NK-92 treated with Interleukin-12 subunit alpha and Interleukin-12 subunit beta, amount 100 ng/mL, for 24 hours (cell line): Measurements from ENCODE around the gene CERS1.

Source experiments
- DNase-seq: peaks from one replicate; lab custom pipeline; 2025; lab: John Stamatoyannopoulos, UW

Gene CERS1

GRCh38 chr19:18898607-18899408 lies 2.9 kb upstream of the CERS1 start:
- no peak for DNase-seq

GRCh38 chr19:18898081-18898606 lies 2.2 kb upstream of the CERS1 start:
- no peak for DNase-seq

- no peak for DNase-seq
Observed at GRCh38 chr19:18897094-18898029, 1.4 kb upstream of the CERS1 start.

- no peak for DNase-seq
Observed at GRCh38 chr19:18896421-18896841, 473 bp upstream of the CERS1 start.

GRCh38 chr19:18895038-18895823 lies 727 bp downstream of the CERS1 start:
- DNase-seq, result no peak

- DNase-seq, result no peak
Observed at GRCh38 chr19:18894254-18895037, 1.5 kb downstream of the CERS1 start.

- no peak for DNase-seq
Observed at GRCh38 chr19:18893587-18894253, 2.2 kb downstream of the CERS1 start.

- DNase-seq, result no peak
Observed at GRCh38 chr19:18889949-18890745, 5.8 kb downstream of the CERS1 start.

GRCh38 chr19:18886972-18887371 lies 9.0 kb downstream of the CERS1 start:
- no peak for DNase-seq

- DNase-seq, result no peak
Observed at GRCh38 chr19:18883526-18884304, 12.2 kb downstream of the CERS1 start.

GRCh38 chr19:18881491-18881890 lies 14.5 kb downstream of the CERS1 start:
- no peak for DNase-seq

GRCh38 chr19:18879579-18880373 lies 16.2 kb downstream of the CERS1 start:
- no peak for DNase-seq

GRCh38 chr19:18878858-18879578 lies 16.9 kb downstream of the CERS1 start:
- DNase-seq, result no peak

- no peak for DNase-seq
Observed at GRCh38 chr19:18878058-18878797, 17.7 kb downstream of the CERS1 start.

GRCh38 chr19:18876865-18877264 lies 19.1 kb downstream of the CERS1 start:
- DNase-seq, result no peak

- DNase-seq, result no peak
Observed at GRCh38 chr19:18875726-18876125, 20.2 kb downstream of the CERS1 start.

- DNase-seq, result no peak
Observed at GRCh38 chr19:18871543-18871942, 24.4 kb downstream of the CERS1 start.
